Sigmoid colon (tissue), 4 donors: ENCODE measurements around the gene MIEF2.

Source experiments
- EP300 ChIP-seq, 4 donors: sonication (generic); formaldehyde crosslinking; IDR thresholded peaks; one replicate each; pipeline ENCODE4 v1.6.1; 2017; ENCODE audit warnings: antibody characterized with exemption in 4 of 4
- POLR2A ChIP-seq, 2 donors: fragments of 450-650 bp; IDR thresholded peaks; one replicate each; pipeline ENCODE4 v1.6.1; 2016; ENCODE audit warnings: antibody characterized with exemption in 2 of 2, mild to moderate bottlenecking in 2 of 2, moderate library complexity in 2 of 2
- TF ChIP-seq, protein P1 (sequence below), 4 experiments: fragments of 450-650 bp in 3 of 4; fragments of 200-600 bp in 1 of 4; IDR thresholded peaks; one replicate each; pipeline ENCODE4 v1.5.1; 2016 to 2019; ENCODE audit warnings: antibody characterized with exemption in 4 of 4, mild to moderate bottlenecking in 3 of 4, moderate library complexity in 2 of 4

GRCh38 chr17:18230288-18231141 is 29.9 kb upstream of the MIEF2 start:
- TF ChIP-seq, protein P1, sequence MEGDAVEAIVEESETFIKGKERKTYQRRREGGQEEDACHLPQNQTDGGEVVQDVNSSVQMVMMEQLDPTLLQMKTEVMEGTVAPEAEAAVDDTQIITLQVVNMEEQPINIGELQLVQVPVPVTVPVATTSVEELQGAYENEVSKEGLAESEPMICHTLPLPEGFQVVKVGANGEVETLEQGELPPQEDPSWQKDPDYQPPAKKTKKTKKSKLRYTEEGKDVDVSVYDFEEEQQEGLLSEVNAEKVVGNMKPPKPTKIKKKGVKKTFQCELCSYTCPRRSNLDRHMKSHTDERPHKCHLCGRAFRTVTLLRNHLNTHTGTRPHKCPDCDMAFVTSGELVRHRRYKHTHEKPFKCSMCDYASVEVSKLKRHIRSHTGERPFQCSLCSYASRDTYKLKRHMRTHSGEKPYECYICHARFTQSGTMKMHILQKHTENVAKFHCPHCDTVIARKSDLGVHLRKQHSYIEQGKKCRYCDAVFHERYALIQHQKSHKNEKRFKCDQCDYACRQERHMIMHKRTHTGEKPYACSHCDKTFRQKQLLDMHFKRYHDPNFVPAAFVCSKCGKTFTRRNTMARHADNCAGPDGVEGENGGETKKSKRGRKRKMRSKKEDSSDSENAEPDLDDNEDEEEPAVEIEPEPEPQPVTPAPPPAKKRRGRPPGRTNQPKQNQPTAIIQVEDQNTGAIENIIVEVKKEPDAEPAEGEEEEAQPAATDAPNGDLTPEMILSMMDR (IDR thresholded peaks at IDR 0.05): no peak
- no peak for TF ChIP-seq POLR2A (IDR thresholded peaks at IDR 0.05)
- no peak for TF ChIP-seq EP300 (IDR thresholded peaks at IDR 0.05)
